Measurements from ENCODE around the gene CHD3. TPM values are rescaled to one million over a fixed set of nuclear protein-coding genes. Genes with fewer than 3 reads are reported as not detected.

The CHD3 gene
- total and polyA plus RNA-seq, 2 experiments from 2014 or later = 41.2 to 75.3 TPM

GRCh38 chr17:7909089-7909488 is 20.5 kb downstream of the CHD3 start:
- no peaks in the 10 kb centered on the region for H3K4me1 ChIP-seq (ENCODE audit: insufficient read depth)
- 98% methylated on average over 24 of the region's 29 CpGs for WGBS (ENCODE audit: low lambda C conversion rate, missing lambda C conversion rate)
- H3K79me2 ChIP-seq = no peaks in the 10 kb centered on the region
- no peaks in the 10 kb centered on the region for H3K36me3 ChIP-seq (replicated peaks; ENCODE audit: insufficient read depth, low read depth)
- DNase-seq (ENCODE audit: low spot score) = no peak
- H3K4me2 ChIP-seq = no peak overlapping the region
- H3K9me3 ChIP-seq (ENCODE audit: low read depth) = no peaks in the 10 kb centered on the region
- TF ChIP-seq CTCF (IDR thresholded peaks at IDR 0.05; ENCODE audit: poor library complexity) = no peak
- TF ChIP-seq EZH2phosphoT487 (IDR thresholded peaks at IDR 0.05; ENCODE audit: low read depth, severe bottlenecking, unreplicated experiment) = no peak
- no peak for TF ChIP-seq EZH2 (IDR thresholded peaks at IDR 0.05; ENCODE audit: borderline replicate concordance)
- no peak overlapping the region for H3K27ac ChIP-seq
- H3K9me2 ChIP-seq (replicated peaks; ENCODE audit: insufficient read depth) = no peaks in the 10 kb centered on the region
- no peaks in the 10 kb centered on the region for H4K20me1 ChIP-seq (ENCODE audit: insufficient read depth, poor library complexity, severe bottlenecking)
- no peak overlapping the region for H3K4me3 ChIP-seq
- H3K27me3 ChIP-seq = no peaks in the 10 kb centered on the region
- no peak overlapping the region for H2AFZ ChIP-seq

GRCh38 chr17:7910281-7910680 is 21.7 kb downstream of the CHD3 start:
- Histone ChIP-seq H3K4me2 (no peak overlapping the region), H3K79me2 (no peaks in the 10 kb centered on the region), H3K9me3 (ENCODE audit: low read depth) (no peaks in the 10 kb centered on the region), H3K27me3 (no peaks in the 10 kb centered on the region), H3K4me3 (no peak overlapping the region), H3K4me1 (ENCODE audit: insufficient read depth) (peaks cover 8% of the 10 kb centered on the region), H3K9me2 (replicated peaks; ENCODE audit: insufficient read depth) (no peaks in the 10 kb centered on the region), H2AFZ (no peak overlapping the region), H4K20me1 (ENCODE audit: insufficient read depth, poor library complexity, severe bottlenecking) (no peaks in the 10 kb centered on the region), H3K27ac (no peak overlapping the region), H3K36me3 (replicated peaks; ENCODE audit: insufficient read depth, low read depth) (no peaks in the 10 kb centered on the region)
- 97% methylated on average over 15 of the region's 15 CpGs for WGBS (ENCODE audit: low lambda C conversion rate, missing lambda C conversion rate)
- DNase-seq (ENCODE audit: low spot score) = no peak
- no peak for TF ChIP-seq EZH2 (IDR thresholded peaks at IDR 0.05; ENCODE audit: borderline replicate concordance)

DNA sequence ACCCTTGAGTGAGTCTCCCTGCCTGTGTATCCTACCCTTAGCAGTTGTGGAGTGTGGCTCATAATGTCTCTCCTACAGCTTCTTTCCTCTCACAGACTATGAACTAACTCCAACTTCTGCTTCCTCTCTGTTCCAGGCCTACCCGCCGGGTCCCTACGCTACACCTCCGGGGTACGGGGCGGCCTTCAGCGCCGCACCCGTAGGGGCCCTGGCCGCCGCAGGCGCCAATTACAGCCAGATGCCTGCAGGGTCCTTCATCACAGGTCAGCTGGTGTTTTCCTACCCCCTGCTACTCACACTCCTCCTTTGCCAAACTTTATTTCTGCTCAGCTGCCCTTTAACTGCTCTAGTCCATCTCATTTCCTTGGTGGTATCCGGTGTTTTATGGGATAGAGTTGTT is 22.1 kb downstream of the CHD3 start:
- no peak overlapping the region for H3K4me2 ChIP-seq
- no peaks in the 10 kb centered on the region for H4K20me1 ChIP-seq (ENCODE audit: insufficient read depth, poor library complexity, severe bottlenecking)
- no peaks in the 10 kb centered on the region for H3K9me3 ChIP-seq (ENCODE audit: low read depth)
- H3K27ac ChIP-seq = no peak overlapping the region
- TF ChIP-seq EZH2 (IDR thresholded peaks at IDR 0.05; ENCODE audit: borderline replicate concordance) (no peak), EZH2phosphoT487 (IDR thresholded peaks at IDR 0.05; ENCODE audit: low read depth, severe bottlenecking, unreplicated experiment) (no peak), CTCF (IDR thresholded peaks at IDR 0.05; ENCODE audit: poor library complexity) (no peak)
- no peak overlapping the region for H3K4me3 ChIP-seq
- H3K27me3 ChIP-seq = no peaks in the 10 kb centered on the region
- H3K4me1 ChIP-seq (ENCODE audit: insufficient read depth) = peaks cover 9% of the 10 kb centered on the region
- no peak for DNase-seq (ENCODE audit: low spot score)
- H3K36me3 ChIP-seq (replicated peaks; ENCODE audit: insufficient read depth, low read depth) = no peaks in the 10 kb centered on the region
- WGBS (ENCODE audit: low lambda C conversion rate, missing lambda C conversion rate) = 96% methylated on average over 13 of the region's 13 CpGs
- H3K9me2 ChIP-seq (replicated peaks; ENCODE audit: insufficient read depth) = no peaks in the 10 kb centered on the region
- no peak overlapping the region for H2AFZ ChIP-seq
- no peaks in the 10 kb centered on the region for H3K79me2 ChIP-seq

DNA sequence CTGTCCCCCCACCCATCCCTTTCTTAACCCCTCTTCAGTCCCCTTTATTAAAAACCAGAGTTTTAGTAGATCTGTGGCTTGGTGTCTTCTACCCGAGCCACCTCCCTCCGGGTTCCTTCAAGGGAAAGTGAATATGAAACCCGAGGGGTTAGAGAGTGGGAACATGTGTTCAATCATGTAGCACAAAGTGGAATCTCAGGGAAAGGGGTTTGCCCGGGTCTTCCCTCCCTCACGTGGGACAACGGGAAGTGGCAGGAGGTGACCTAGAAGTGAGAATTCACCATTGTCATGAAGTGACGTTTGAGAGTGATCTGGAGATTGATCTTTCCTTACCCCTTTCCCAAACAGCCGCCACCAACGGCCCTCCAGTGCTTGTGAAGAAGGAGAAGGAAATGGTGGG is 22.5 kb downstream of the CHD3 start:
- H3K4me1 ChIP-seq (ENCODE audit: insufficient read depth) = peaks cover 10% of the 10 kb centered on the region
- H3K27ac ChIP-seq = no peak overlapping the region
- no peak for DNase-seq (ENCODE audit: low spot score)
- TF ChIP-seq CTCF (IDR thresholded peaks at IDR 0.05; ENCODE audit: poor library complexity) = no peak
- TF ChIP-seq EZH2 (IDR thresholded peaks at IDR 0.05; ENCODE audit: borderline replicate concordance) = no peak
- TF ChIP-seq EZH2phosphoT487 (IDR thresholded peaks at IDR 0.05; ENCODE audit: low read depth, severe bottlenecking, unreplicated experiment) = no peak
- H3K4me2 ChIP-seq = no peak overlapping the region
- H3K36me3 ChIP-seq (replicated peaks; ENCODE audit: insufficient read depth, low read depth) = no peaks in the 10 kb centered on the region
- H2AFZ ChIP-seq = no peak overlapping the region
- 89% methylated on average over 8 of the region's 9 CpGs for WGBS (ENCODE audit: low lambda C conversion rate, missing lambda C conversion rate)
- H3K9me2 ChIP-seq (replicated peaks; ENCODE audit: insufficient read depth) = no peaks in the 10 kb centered on the region
- H3K79me2 ChIP-seq = no peaks in the 10 kb centered on the region
- no peaks in the 10 kb centered on the region for H3K9me3 ChIP-seq (ENCODE audit: low read depth)
- H3K27me3 ChIP-seq = no peaks in the 10 kb centered on the region
- H3K4me3 ChIP-seq = no peak overlapping the region
- no peaks in the 10 kb centered on the region for H4K20me1 ChIP-seq (ENCODE audit: insufficient read depth, poor library complexity, severe bottlenecking)

Data from hepatocyte (in vitro differentiated cells).